ENCODE measurements around the gene MCRIP2. TPM values are rescaled to one million over a fixed set of nuclear protein-coding genes. Genes with fewer than 3 reads are reported as not detected.

MCRIP2 gene
- total and polyA plus RNA-seq, 2 of the 8 experiments (the other 6 are each of a cell fraction or from before 2014, with no cell fraction given): 45.4 to 75.5 TPM

- H2AK5ac ChIP-seq (ENCODE audit: low read depth, low read length): no peak overlapping the region
- no peak overlapping the region for H2BK20ac ChIP-seq (ENCODE audit: low read length)
- no peak overlapping the region for H4K91ac ChIP-seq (replicated peaks; ENCODE audit: insufficient read length, low read length)
- 95% methylated on average over 10 of the region's 22 CpGs; no CpG with 5 or more reads in 1 of the 2 experiments for WGBS, 2 experiments (ENCODE audit: extremely low coverage in 1 of 2, insufficient coverage in 1 of 2, insufficient read length in 1 of 2, insufficient replicate concordance in 2 of 2, low coverage in 1 of 2, low lambda C conversion rate in 2 of 2, missing lambda C conversion rate in 1 of 2)
- H3K27me3 ChIP-seq (replicated peaks in 1 of 4; ENCODE audit: control insufficient read depth in 3 of 4, extremely low read depth in 1 of 4, insufficient read depth in 3 of 4, low read length in 3 of 4): no peaks in the 10 kb centered on the region
- H2AFZ ChIP-seq (ENCODE audit: low read length): no peak overlapping the region
- peaks cover 0 to 2% of the 10 kb centered on the region in 2 experiments for H4K20me1 ChIP-seq (replicated peaks in 1 of 2; ENCODE audit: control insufficient read depth in 1 of 2, insufficient read depth in 2 of 2, low read length in 2 of 2)
- no peak overlapping the region for H4K5ac ChIP-seq (ENCODE audit: insufficient read length, low read depth, low read length)
- peaks cover 0 to 40% (median 2%) of the 10 kb centered on the region in 4 experiments; a peak in 3 of 8 replicates for H3K36me3 ChIP-seq (ENCODE audit: control insufficient read depth in 2 of 4, insufficient read depth in 4 of 4, low read length in 3 of 4)
- H3K9ac ChIP-seq (replicated peaks in 1 of 4; ENCODE audit: extremely low read depth in 1 of 4, low read depth in 3 of 4, low read length in 3 of 4): no peak overlapping the region
- H3K4me1 ChIP-seq (replicated peaks in 1 of 4; ENCODE audit: control insufficient read depth in 3 of 4, insufficient read depth in 4 of 4, low read length in 3 of 4): peaks cover 0 to 8% (median 1%) of the 10 kb centered on the region in 4 experiments; a peak in 4 of 7 replicates
- H2BK15ac ChIP-seq (ENCODE audit: low read length): no peak overlapping the region
- no peak overlapping the region for H3K4me3 ChIP-seq (ENCODE audit: extremely low read depth in 1 of 4, insufficient read depth in 2 of 4, low read depth in 3 of 4, low read length in 4 of 4)
- H3K23me2 ChIP-seq (ENCODE audit: low read depth, low read length): no peaks in the 10 kb centered on the region
- no peak overlapping the region for H2BK12ac ChIP-seq (ENCODE audit: low read depth, low read length)
- H3K56ac ChIP-seq (replicated peaks; ENCODE audit: insufficient read length, low read depth, low read length): no peak overlapping the region
- ChIA-PET CTCF (ENCODE audit: partially characterized antibody) (interaction anchor here (0.6 to 2.2 kb wide), 5 partner anchors 10 to 723 kb away, joined by 3 to 9 read pairs (median 4); no protein-coding TSS in a partner anchor), POLR2A (ENCODE audit: partially characterized antibody) (interaction anchor here (0.6 to 17.4 kb wide), 4 partner anchors 8 to 242 kb away, joined by 3 to 214 read pairs (median 3); partner anchors contain the start of genes JMJD8, RHBDL1, RHOT2 and STUB1)
- no peaks in the 10 kb centered on the region for H3K79me1 ChIP-seq (ENCODE audit: low read depth, low read length)
- H4K8ac ChIP-seq (ENCODE audit: extremely low read depth, insufficient read depth, low read length): no peak overlapping the region
- H2BK120ac ChIP-seq (replicated peaks; ENCODE audit: low read depth, low read length): no peak overlapping the region
- H3K4me2 ChIP-seq (ENCODE audit: insufficient read depth in 1 of 2, low read depth in 2 of 2, low read length in 2 of 2): no peak overlapping the region
- no peak for TF ChIP-seq YY1 (IDR thresholded peaks at IDR 0.05; ENCODE audit: low read depth, low read length)
- no peak for TF ChIP-seq RFX5 (IDR thresholded peaks at IDR 0.05; ENCODE audit: borderline replicate concordance, low read depth, low read length)
- TF ChIP-seq EGR1 (IDR thresholded peaks at IDR 0.05; ENCODE audit: borderline replicate concordance, low read depth, low read length): no peak
- no peak for TF ChIP-seq GTF2F1 (IDR thresholded peaks at IDR 0.05; ENCODE audit: borderline replicate concordance, low read depth, low read length)
- TF ChIP-seq SIRT6 (IDR thresholded peaks at IDR 0.05; ENCODE audit: low read length): no peak
- TF ChIP-seq MAFK (IDR thresholded peaks at IDR 0.05; ENCODE audit: low read depth, low read length): no peak
- TF ChIP-seq CHD1 (IDR thresholded peaks at IDR 0.05; ENCODE audit: low read depth, low read length): no peak
- no peak for TF ChIP-seq SP1 (IDR thresholded peaks at IDR 0.05; ENCODE audit: low read depth, low read length)
- no peak for TF ChIP-seq TAF1 (IDR thresholded peaks at IDR 0.05; ENCODE audit: low read depth, low read length)
- no peak for TF ChIP-seq TAF7 (optimal IDR thresholded peaks at IDR 0.05; ENCODE audit: borderline replicate concordance, low read depth, low read length)
- TF ChIP-seq E2F6 (IDR thresholded peaks at IDR 0.05): no peak
- TF ChIP-seq SP4 (IDR thresholded peaks at IDR 0.05; ENCODE audit: low read length): no peak
- no peak overlapping the region for H3K18ac ChIP-seq (ENCODE audit: extremely low read depth, low read length)
- H3K79me2 ChIP-seq (ENCODE audit: control insufficient read depth in 1 of 2, insufficient read depth in 2 of 2, low read length in 2 of 2): no peaks in the 10 kb centered on the region
- no peaks in the 10 kb centered on the region for H3K9me3 ChIP-seq (ENCODE audit: insufficient read depth in 2 of 2, low read depth in 1 of 2, low read length in 1 of 2)
- no peak overlapping the region for H3K14ac ChIP-seq (ENCODE audit: insufficient read length)
- FAIRE-seq (no peak), DNase-seq (ENCODE audit: low read depth in 1 of 2, low spot score in 2 of 2) (no peak)
- H3K27ac ChIP-seq (ENCODE audit: low read depth, low read length): no peak overlapping the region
- H3K23ac ChIP-seq (ENCODE audit: insufficient read length): no peak overlapping the region
- no peak overlapping the region for H2BK5ac ChIP-seq (ENCODE audit: low read depth, low read length)
- no peak overlapping the region for H3K4ac ChIP-seq (replicated peaks; ENCODE audit: insufficient read length, low read depth, low read length)
Observed at GRCh38 chr16:657487-657886, 15.9 kb downstream of the MCRIP2 start.

Data from H1 (cell line).